Psoas muscle (tissue), 8 donors: ENCODE data around the gene PLEKHM3. TPM values are rescaled to one million over a fixed set of nuclear protein-coding genes. Genes with fewer than 3 reads are reported as not detected.

ENCODE experiments used
- ATAC-seq, 4 donors: fragments of 200-7000 bp; cut with Tn5 transposase; one replicate each; pipeline ENCODE4 v1.9.1; 2020; ENCODE audit warnings: moderate library complexity in 3 of 4, mild to moderate bottlenecking in 2 of 4
- DNase-seq, 2 donors: peaks; one replicate each; pipeline ENCODE4 v3.0.0-alpha.2; 2020
- H3K27ac ChIP-seq: fragments of 200-600 bp; one replicate; pipeline ENCODE4 v1.8.0; 2022
- H3K27me3 ChIP-seq, 3 donors: fragments of 200-600 bp in 1 of 3; one replicate each; pipeline versions ENCODE4 v1.6.1 to v1.8.0; 2013 to 2022; ENCODE audit warnings: low read length in 2 of 3, mild to moderate bottlenecking in 2 of 3, moderate library complexity in 1 of 3; ENCODE audit not compliant: insufficient read depth in 3 of 3
- H3K36me3 ChIP-seq, 2 donors: fragments of 200-600 bp in 1 of 2; one replicate each; pipeline versions ENCODE4 v1.6.1 to v1.8.0; 2013 to 2022; ENCODE audit warnings: low read depth in 1 of 2, mild to moderate bottlenecking in 1 of 2, moderate library complexity in 1 of 2; ENCODE audit not compliant: insufficient read depth in 1 of 2
- H3K4me1 ChIP-seq: fragments of 200-600 bp; one replicate; pipeline ENCODE4 v1.8.0; 2022
- H3K4me3 ChIP-seq: fragments of 200-600 bp; one replicate; pipeline ENCODE4 v1.8.0; 2022; ENCODE audit warnings: mild to moderate bottlenecking
- H3K9me3 ChIP-seq: fragments of 200-600 bp; one replicate; pipeline ENCODE4 v1.8.0; 2022
- CTCF ChIP-seq: fragments of 200-600 bp; IDR thresholded peaks from one replicate; pipeline ENCODE4 v1.8.0; 2022; ENCODE audit warnings: antibody characterized with exemption
- WGBS, 3 donors: extraction: QIAGEN DNeasy Blood & Tissue Kit; methylation state at CpG; one replicate each; pipeline versions ENCODE4 v1.1.6 to v1.1.7; 2013; 5-methylcytosine and 5-hydroxymethylcytosine counted together
- intact Hi-C, 2 donors: fragments of 100-400 bp; cut with DNase I; formaldehyde crosslinking; loops; one replicate each; pipeline versions ENCODE4 v1.11.0 to v1.14.2; 2022
- polyA plus RNA-seq, 3 donors: library from polyadenylated mRNA; stranded (reverse); fragments of 200-250 nt; gene quantifications; one replicate each; pipeline ENCODE4 v1.2.3, GENCODE V29; 2013
- total RNA-seq, 4 donors: library from RNA; stranded (reverse); fragmentation: NEBNext Ultra II Directional in 2 of 4; extraction: Animal tissue kit (Norgen Biotek cat#: 25700) in 2 of 4; gene quantifications; one replicate each; pipeline versions ENCODE4 v1.2.1 to v1.2.4, GENCODE V29; 2021 to 2023
- donor health status: healthy with polysubstance abuse.
- donor health status: DM: no; HTN: no; CAD: no; lungs with moderate emphysema.
- donor health status: Bipolar disorder and iron deficiency.
- donor health status: healthy.
- donor health status: DM: yes; HTN: yes; CAD: no.
- donor health status: DM: no; HTN: no; CAD: no.
- donor health status: DM: no; HTN: no; CAD: no.
- donor health status: DM: yes; HTN: yes; CAD: no.

PLEKHM3 gene
- total and polyA plus RNA-seq, 7 donors = 1.1 to 5.7 (median 4.0) TPM

GRCh38 chr2:207825045-207825954 lies 200.0 kb downstream of the PLEKHM3 start:
- Histone ChIP-seq H3K27ac (no peak overlapping the region), H3K36me3 (peaks cover 0 to 13% of the 10 kb centered on the region in 2 donors), H3K4me1 (peaks cover 20% of the 10 kb centered on the region), H3K9me3 (no peaks in the 10 kb centered on the region), H3K4me3 (peak overlapping the region; percentile 3), H3K27me3 (no peaks in the 10 kb centered on the region)
- TF ChIP-seq CTCF = no peak
- peak in 2 of 4 donors; percentile 40 to 84 for ATAC-seq
- DNase-seq = no peak
- intact Hi-C loops = no loop called here
- WGBS, 3 donors = 21 to 31% (median 24%) methylated on average over 17 of the region's 17 CpGs

DNA sequence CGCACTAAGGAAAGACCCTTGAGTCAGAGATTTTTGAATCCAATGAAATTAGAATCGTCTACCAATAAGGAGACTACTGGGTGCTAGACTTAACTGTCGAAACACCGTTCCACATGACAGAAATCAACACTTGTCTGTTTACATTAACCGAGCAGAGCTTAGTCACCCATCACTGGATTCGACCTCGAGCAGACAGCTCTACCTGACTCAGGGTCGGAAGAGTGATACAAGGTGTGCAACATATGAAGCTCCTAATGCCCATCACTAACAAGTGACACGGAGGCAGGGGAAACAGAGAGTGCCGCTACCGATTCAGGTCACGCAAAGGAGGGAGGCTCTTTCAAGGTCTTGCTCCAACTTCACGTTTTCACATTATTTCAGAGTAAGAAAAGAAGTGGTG lies 201.5 kb downstream of the PLEKHM3 start:
- no peak for ATAC-seq

DNA sequence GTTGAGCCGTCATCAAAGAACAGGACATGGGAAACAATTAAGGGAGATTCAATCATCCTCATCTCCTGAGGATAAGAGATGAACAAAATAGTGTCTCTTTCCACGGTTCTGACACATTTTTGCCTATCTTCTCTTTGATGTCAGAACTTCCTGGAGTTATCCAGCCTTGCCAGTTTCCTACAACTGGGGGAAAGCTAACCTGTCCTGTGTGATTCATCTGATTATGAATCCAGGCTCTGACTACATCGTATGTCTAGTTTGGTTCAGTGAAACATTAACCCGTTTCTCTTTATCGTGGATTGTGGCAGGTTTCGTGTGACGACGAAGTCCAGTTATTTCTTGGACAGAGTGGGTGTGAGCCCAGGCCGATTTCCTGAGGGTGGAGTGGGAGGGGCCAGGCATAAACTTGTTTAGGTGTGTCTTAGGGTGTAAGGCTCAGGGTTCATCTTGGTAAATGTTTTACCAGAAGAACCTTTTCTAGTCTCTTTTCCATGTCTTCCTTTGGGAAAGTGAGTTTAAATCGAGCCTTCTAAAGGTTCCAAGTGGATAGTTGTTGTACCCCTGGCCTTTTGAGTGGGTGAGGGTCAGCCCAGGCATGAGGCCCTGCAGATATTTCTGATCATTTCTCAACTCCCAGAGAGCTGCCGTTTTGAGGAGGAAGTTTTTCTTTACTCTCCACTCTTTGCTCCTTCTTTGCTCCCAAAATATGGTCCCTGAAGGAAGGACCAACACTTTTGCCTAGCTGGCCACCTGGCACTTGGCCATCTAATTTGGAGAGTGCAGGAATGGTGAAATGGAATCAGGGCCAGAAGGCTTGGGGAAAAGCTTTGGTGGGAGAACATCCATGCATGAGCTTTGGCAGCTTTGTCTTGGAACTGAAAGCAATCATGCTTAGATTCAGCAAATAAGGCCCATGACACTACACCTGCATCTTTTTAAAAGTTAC lies 205.2 kb downstream of the PLEKHM3 start:
- Histone ChIP-seq H3K4me3 (no peak overlapping the region), H3K36me3 (no peaks in the 10 kb centered on the region), H3K27ac (no peak overlapping the region), H3K9me3 (no peaks in the 10 kb centered on the region), H3K4me1 (peaks cover 13% of the 10 kb centered on the region), H3K27me3 (no peaks in the 10 kb centered on the region)
- peak in 2 of 4 donors; percentile 30 to 40 for ATAC-seq
- no peak for DNase-seq
- no peak for TF ChIP-seq CTCF
- intact Hi-C loops = no loop called here
- 33 to 47% (median 35%) methylated on average over 11 of the region's 11 CpGs for WGBS, 3 donors

More for the DNA sequence above, 201.5 kb downstream of the PLEKHM3 start:
- no peaks in the 10 kb centered on the region for H3K27me3 ChIP-seq
- no peak overlapping the region for H3K27ac ChIP-seq
- H3K4me3 ChIP-seq = no peak overlapping the region
- no peak for TF ChIP-seq CTCF
- intact Hi-C loops = no loop called here
- peaks cover 22% of the 10 kb centered on the region for H3K4me1 ChIP-seq
- peaks cover 0 to 13% of the 10 kb centered on the region in 2 donors for H3K36me3 ChIP-seq
- 97 to 98% (median 98%) methylated on average over 13 of the region's 13 CpGs for WGBS, 3 donors
- DNase-seq = no peak
- no peaks in the 10 kb centered on the region for H3K9me3 ChIP-seq

- peak in 1 of 4 donors; percentile 38 for ATAC-seq
- no peak overlapping the region for H3K27ac ChIP-seq
- no peaks in the 10 kb centered on the region for H3K9me3 ChIP-seq
- TF ChIP-seq CTCF = no peak
- peaks cover 5% of the 10 kb centered on the region for H3K4me1 ChIP-seq
- no peaks in the 10 kb centered on the region for H3K36me3 ChIP-seq
- DNase-seq = no peak
- no peaks in the 10 kb centered on the region for H3K27me3 ChIP-seq
- intact Hi-C loops = no loop called here
- H3K4me3 ChIP-seq = no peak overlapping the region
- WGBS, 3 donors = 29 to 41% (median 33%) methylated on average over 10 of the region's 10 CpGs
These were observed 206.1 kb downstream of the PLEKHM3 start for GRCh38 chr2:207819021-207819797.
